ENCODE data around the gene CPT1A. TPM values are rescaled to one million over a fixed set of nuclear protein-coding genes. Genes with fewer than 3 reads are reported as not detected.

The CPT1A gene
- total and polyA plus RNA-seq, 3 donors from 2014 or later = 39.2 to 58.5 (median 49.1) TPM

DNA sequence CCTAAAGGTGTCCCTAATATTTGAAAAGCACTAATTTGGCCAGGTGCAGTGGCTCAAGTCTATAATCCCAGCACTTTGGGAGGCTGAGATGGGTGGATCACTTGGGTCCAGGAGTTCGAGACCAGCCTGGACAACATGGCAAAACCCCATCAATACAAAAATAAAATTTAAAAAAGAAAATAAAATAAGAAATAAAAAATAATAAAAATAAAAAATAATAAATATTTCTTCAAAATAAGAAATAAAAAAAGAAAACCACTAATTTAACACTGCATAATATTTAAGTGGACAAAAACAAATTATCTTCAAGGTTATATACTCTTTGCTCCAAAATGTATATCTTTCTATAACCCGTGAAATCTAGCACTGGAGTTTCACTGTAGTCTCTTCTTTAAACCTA, 32.9 kb downstream of the CPT1A start:
- no peak overlapping the region for H3K27ac ChIP-seq
- intact Hi-C loops (cut with DNase I; ENCODE audit: low total_unique reads) = no loop called here
- no peak overlapping the region for H3K4me3 ChIP-seq
- TF ChIP-seq, protein P1, sequence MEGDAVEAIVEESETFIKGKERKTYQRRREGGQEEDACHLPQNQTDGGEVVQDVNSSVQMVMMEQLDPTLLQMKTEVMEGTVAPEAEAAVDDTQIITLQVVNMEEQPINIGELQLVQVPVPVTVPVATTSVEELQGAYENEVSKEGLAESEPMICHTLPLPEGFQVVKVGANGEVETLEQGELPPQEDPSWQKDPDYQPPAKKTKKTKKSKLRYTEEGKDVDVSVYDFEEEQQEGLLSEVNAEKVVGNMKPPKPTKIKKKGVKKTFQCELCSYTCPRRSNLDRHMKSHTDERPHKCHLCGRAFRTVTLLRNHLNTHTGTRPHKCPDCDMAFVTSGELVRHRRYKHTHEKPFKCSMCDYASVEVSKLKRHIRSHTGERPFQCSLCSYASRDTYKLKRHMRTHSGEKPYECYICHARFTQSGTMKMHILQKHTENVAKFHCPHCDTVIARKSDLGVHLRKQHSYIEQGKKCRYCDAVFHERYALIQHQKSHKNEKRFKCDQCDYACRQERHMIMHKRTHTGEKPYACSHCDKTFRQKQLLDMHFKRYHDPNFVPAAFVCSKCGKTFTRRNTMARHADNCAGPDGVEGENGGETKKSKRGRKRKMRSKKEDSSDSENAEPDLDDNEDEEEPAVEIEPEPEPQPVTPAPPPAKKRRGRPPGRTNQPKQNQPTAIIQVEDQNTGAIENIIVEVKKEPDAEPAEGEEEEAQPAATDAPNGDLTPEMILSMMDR (IDR thresholded peaks at IDR 0.05) = no peak
- TF ChIP-seq POLR2A (IDR thresholded peaks at IDR 0.05) = no peak
- H3K27me3 ChIP-seq = no peaks in the 10 kb centered on the region
- no peak for DNase-seq
- no peaks in the 10 kb centered on the region for H3K36me3 ChIP-seq (ENCODE audit: low read depth, missing control alignments)
- H3K9me3 ChIP-seq = no peaks in the 10 kb centered on the region
- 89 to 93% methylated on average over 2 of the region's 2 CpGs for WGBS, 2 donors
- peaks cover 6% of the 10 kb centered on the region for H3K4me1 ChIP-seq

DNA sequence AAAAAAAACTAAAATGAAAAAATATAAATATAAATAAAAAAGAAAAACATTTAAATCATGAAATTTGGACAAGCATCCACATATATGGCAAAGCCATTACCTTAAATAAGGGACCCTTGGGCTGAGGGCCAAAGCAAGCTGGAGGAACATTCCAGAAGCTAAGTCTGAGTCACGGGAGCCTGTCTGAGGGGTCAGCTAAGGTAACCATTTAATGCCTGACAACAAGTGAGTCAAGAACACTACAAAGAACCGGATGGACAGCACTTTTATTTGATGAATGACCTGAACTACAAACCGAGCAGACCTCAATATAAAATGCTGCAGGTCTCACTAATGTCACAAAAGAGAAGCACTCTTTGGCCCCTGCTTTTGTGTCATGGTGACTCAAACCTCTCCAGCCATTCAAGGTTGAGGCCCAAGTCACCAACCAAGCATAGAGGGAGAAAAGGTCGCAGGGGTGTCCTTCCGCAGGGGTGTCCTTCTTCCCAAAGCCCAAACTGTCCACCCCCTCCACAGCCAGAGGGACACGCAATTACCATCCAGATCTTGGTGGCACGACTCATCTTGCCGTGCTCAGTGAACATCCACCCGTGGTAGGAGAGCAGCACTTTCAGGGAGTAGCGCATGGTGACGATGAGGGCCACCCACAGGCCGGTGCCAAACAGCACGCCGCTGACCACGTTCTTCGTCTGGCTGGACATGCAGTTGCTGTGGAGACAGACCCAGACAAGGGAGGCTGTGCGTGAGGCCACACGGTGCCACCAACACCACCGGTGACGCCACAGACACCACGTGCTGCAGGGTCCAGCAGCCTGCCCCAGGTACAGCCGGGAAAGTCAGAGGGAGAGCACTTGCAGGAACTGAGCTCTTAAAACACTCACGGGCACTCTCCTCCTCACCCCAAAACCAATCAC, 34.5 kb downstream of the CPT1A start:
- Histone ChIP-seq H3K27me3 (no peaks in the 10 kb centered on the region), H3K4me3 (no peak overlapping the region), H3K4me1 (peaks cover 6% of the 10 kb centered on the region), H3K36me3 (ENCODE audit: low read depth, missing control alignments) (no peaks in the 10 kb centered on the region), H3K9me3 (no peaks in the 10 kb centered on the region), H3K27ac (no peak overlapping the region)
- TF ChIP-seq, protein P1 (IDR thresholded peaks at IDR 0.05) = no peak
- no peak for TF ChIP-seq POLR2A (IDR thresholded peaks at IDR 0.05)
- WGBS, 2 donors = 86 to 88% methylated on average over 12 to 23 of the region's 23 CpGs
- intact Hi-C loops (cut with DNase I; ENCODE audit: low total_unique reads) = no loop called here
- no peak for DNase-seq

DNA sequence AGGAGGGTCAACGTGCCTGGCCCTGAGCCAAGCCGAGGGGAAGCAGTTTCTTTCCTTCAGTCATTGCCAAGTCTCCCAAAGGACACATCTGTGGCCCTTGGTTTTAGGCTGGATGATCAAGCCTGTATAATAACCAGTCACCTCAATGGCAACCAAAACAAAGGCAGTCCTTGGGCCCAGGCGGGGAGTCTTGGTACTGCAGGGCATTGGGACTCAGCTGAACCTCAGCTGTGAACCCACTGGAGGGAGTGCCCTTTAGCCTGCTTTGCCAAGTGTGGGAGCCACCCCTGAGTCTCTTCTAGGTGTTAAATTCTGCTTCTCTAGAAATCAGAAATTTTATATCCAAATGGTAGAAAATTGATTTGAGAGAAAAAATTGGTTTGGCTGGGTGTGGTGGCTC, 36.9 kb downstream of the CPT1A start:
- Histone ChIP-seq H3K4me3 (no peak overlapping the region), H3K27ac (no peak overlapping the region), H3K9me3 (no peaks in the 10 kb centered on the region), H3K27me3 (no peaks in the 10 kb centered on the region), H3K4me1 (no peaks in the 10 kb centered on the region), H3K36me3 (ENCODE audit: low read depth, missing control alignments) (no peaks in the 10 kb centered on the region)
- DNase-seq = no peak
- TF ChIP-seq, protein P1 (IDR thresholded peaks at IDR 0.05) = no peak
- TF ChIP-seq POLR2A (IDR thresholded peaks at IDR 0.05) = no peak
- intact Hi-C loops (cut with DNase I; ENCODE audit: low total_unique reads) = no loop called here
- WGBS, 2 donors = 64 to 71% methylated on average over 3 of the region's 3 CpGs

DNA sequence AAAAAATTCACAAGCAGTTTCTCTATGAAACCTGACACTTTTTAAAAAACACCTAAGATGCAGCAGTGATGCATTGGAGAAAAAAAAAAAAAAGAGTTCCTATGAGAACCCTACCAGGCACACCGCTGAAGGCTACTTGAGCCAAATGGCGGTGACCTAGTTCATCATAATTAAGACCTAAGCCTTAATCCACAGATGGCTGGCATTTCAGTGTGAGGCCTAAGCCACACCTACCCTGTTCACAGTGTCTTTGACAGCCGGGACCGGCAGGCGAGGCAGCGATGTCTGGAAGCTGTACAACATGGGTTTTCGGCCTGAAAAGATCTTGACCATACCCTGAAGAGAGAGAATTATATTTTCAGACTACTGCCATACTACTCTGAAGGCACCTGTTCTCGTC, 38.0 kb downstream of the CPT1A start:
- no peaks in the 10 kb centered on the region for H3K9me3 ChIP-seq
- H3K27ac ChIP-seq = no peak overlapping the region
- no peak overlapping the region for H3K4me3 ChIP-seq
- no peak for TF ChIP-seq POLR2A (IDR thresholded peaks at IDR 0.05)
- TF ChIP-seq, protein P1 (IDR thresholded peaks at IDR 0.05) = no peak
- no peaks in the 10 kb centered on the region for H3K36me3 ChIP-seq (ENCODE audit: low read depth, missing control alignments)
- H3K4me1 ChIP-seq = no peaks in the 10 kb centered on the region
- 91 to 92% methylated on average over 8 of the region's 8 CpGs for WGBS, 2 donors
- intact Hi-C loops (cut with DNase I; ENCODE audit: low total_unique reads) = no loop called here
- no peak for DNase-seq
- H3K27me3 ChIP-seq = no peaks in the 10 kb centered on the region

All from testis (tissue), 3 donors.